Endothelial cell of umbilical vein (primary cell): ENCODE results near the gene CROCC2. TPM values are rescaled to one million over a fixed set of nuclear protein-coding genes. Genes with fewer than 3 reads are reported as not detected.
A peak's percentile ranks its signal among the peaks of the same experiment; 100 is the strongest.

Experiments
- BruUV-seq: library from RNA; stranded (reverse); fragments of 400-500 nt; replicated peaks from 2 replicates; lab custom pipeline; 2021; lab: Mats Ljungman, UMichigan
- CTCF ChIA-PET: fragments of 300-600, 350-600 bp; sonication (Branson Sonifier 250); formaldehyde crosslinking; loops from one replicate; lab custom pipeline; 2021; ENCODE audit warnings: antibody characterized with exemption, inconsistent platforms; lab: Charles Lee
- POLR2A ChIA-PET: fragments of 300-600, 350-600 bp; sonication (Branson Sonifier 250); formaldehyde crosslinking; loops from one replicate; lab custom pipeline; 2021; ENCODE audit warnings: antibody characterized with exemption, inconsistent platforms; lab: Charles Lee
- DNase-seq: peaks from one replicate; pipeline ENCODE4 v3.0.0-alpha.2; 2011; ENCODE audit warnings: low read depth, low spot score
- FAIRE-seq: peaks from 2 replicates; lab custom pipeline; 2011; peaks lifted over from hg19 to GRCh38; lab: Jason Lieb, UNC
- H2AFZ ChIP-seq: 2 replicates; pipeline ENCODE4 v1.6.0; 2012; ENCODE audit warnings: low read depth, low read length, control low read depth, inconsistent platforms
- H3K27ac ChIP-seq: 2 replicates; pipeline ENCODE4 v1.5.1; 2011; ENCODE audit warnings: low read depth, mild to moderate bottlenecking, control low read depth, low read length, moderate library complexity; ENCODE audit not compliant: insufficient read depth
- H3K27me3 ChIP-seq, 2 experiments: 2 replicates each; pipeline versions ENCODE4 v1.6.0 to v1.6.1; 2011; ENCODE audit warnings: low read length in 2 of 2, mixed read lengths in 1 of 2; ENCODE audit not compliant: control insufficient read depth in 2 of 2, insufficient read depth in 2 of 2
- H3K36me3 ChIP-seq, 2 experiments: 2 replicates in 1 of 2; 3 replicates in 1 of 2; pipeline ENCODE4 v1.5.1; 2011; ENCODE audit warnings: low read length in 2 of 2, mild to moderate bottlenecking in 1 of 2, moderate library complexity in 1 of 2; ENCODE audit not compliant: control insufficient read depth in 2 of 2, insufficient read depth in 2 of 2; ENCODE audit errors: extremely low read depth in 1 of 2
- H3K4me1 ChIP-seq: 3 replicates; pipeline ENCODE4 v1.5.1; 2011; ENCODE audit warnings: mild to moderate bottlenecking, low read length; ENCODE audit not compliant: control insufficient read depth, insufficient read depth; ENCODE audit errors: extremely low read depth
- H3K4me2 ChIP-seq: 2 replicates; pipeline ENCODE4 v1.6.1; 2011; ENCODE audit warnings: low read length, control low read depth, mixed read lengths; ENCODE audit not compliant: insufficient read depth
- H3K4me3 ChIP-seq, 3 experiments: fragments of 200-600 bp in 1 of 3; sonication (generic), shearing (Covaris generic) in 1 of 3; replicated peaks in 1 of 3; 2 replicates each; pipeline ENCODE4 v1.5.1; 2011 to 2016; ENCODE audit warnings: control low read depth in 3 of 3, low read length in 3 of 3, mild to moderate bottlenecking in 2 of 3, inconsistent platforms in 1 of 3, low read depth in 1 of 3, moderate library complexity in 1 of 3; ENCODE audit not compliant: insufficient read depth in 1 of 3
- H3K79me2 ChIP-seq: 2 replicates; pipeline ENCODE4 v1.6.0; 2012; ENCODE audit warnings: low read length, inconsistent platforms; ENCODE audit not compliant: control insufficient read depth, insufficient read depth
- H3K9ac ChIP-seq: replicated peaks from 2 replicates; pipeline ENCODE3; 2011; ENCODE audit warnings: low read length, control low read depth; ENCODE audit not compliant: insufficient read depth; ENCODE audit errors: extremely low read depth
- H3K9me1 ChIP-seq: replicated peaks from 3 replicates; pipeline ENCODE4 v1.6.0; 2011; ENCODE audit warnings: mild to moderate bottlenecking, low read length; ENCODE audit not compliant: control insufficient read depth, insufficient read depth; ENCODE audit errors: extremely low read depth
- H3K9me3 ChIP-seq: replicated peaks from 2 replicates; pipeline ENCODE4 v1.5.1; 2012; ENCODE audit warnings: low read length, inconsistent platforms; ENCODE audit not compliant: control insufficient read depth, insufficient read depth
- H4K20me1 ChIP-seq: replicated peaks from 2 replicates; pipeline ENCODE3; 2011; ENCODE audit warnings: mild to moderate bottlenecking, low read length; ENCODE audit not compliant: control insufficient read depth, insufficient read depth; ENCODE audit errors: extremely low read depth
- EZH2 ChIP-seq: IDR thresholded peaks from 2 replicates; pipeline ENCODE4 v1.6.1; 2012; ENCODE audit warnings: borderline replicate concordance, low read depth, mild to moderate bottlenecking, moderate library complexity, low read length, inconsistent platforms; ENCODE audit not compliant: severe bottlenecking
- FOS ChIP-seq: IDR thresholded peaks from 2 replicates; pipeline ENCODE4 v1.6.1; 2011; ENCODE audit warnings: mild to moderate bottlenecking, low read length, moderate library complexity, borderline replicate concordance; ENCODE audit not compliant: insufficient read depth
- MYC ChIP-seq: IDR thresholded peaks from one replicate; pipeline ENCODE4 v1.6.1; 2011; ENCODE audit warnings: mild to moderate bottlenecking, low read depth, low read length
- POLR2A ChIP-seq: IDR thresholded peaks from 2 replicates; pipeline ENCODE4 v1.6.1; 2012; ENCODE audit warnings: low read depth, mild to moderate bottlenecking, control low read depth, low read length
- POLR2AphosphoS5 ChIP-seq: IDR thresholded peaks from 2 replicates; pipeline ENCODE4 v1.6.1; 2012; ENCODE audit warnings: low read depth, mild to moderate bottlenecking, control low read depth, low read length, moderate library complexity; ENCODE audit not compliant: insufficient read depth
- dilution Hi-C: fragments of 300-500 bp; cut with MboI; formaldehyde crosslinking; loops from one replicate; pipeline ENCODE4 v1.15.0; 2019; ENCODE audit warnings: low sequenced_read_pairs; ENCODE audit not compliant: extremely low pct_ligation_motif_present
- intact Hi-C: fragments of 100-400 bp; cut with micrococcal nuclease; formaldehyde crosslinking; loops from one replicate; pipeline ENCODE4 v1.10.0; 2022
- polyA plus RNA-seq, 4 experiments: library from polyadenylated mRNA; depleted of rRNA in 3 of 4; stranded (reverse) in 3 of 4; unstranded in 1 of 4; fragments of >200 nt; gene quantifications; 2 replicates each; pipeline versions ENCODE4 v1.2.1 to v1.2.3, GENCODE V29; 2011 to 2012; ENCODE audit warnings: missing spikeins in 1 of 4
- total RNA-seq: library from RNA; stranded (reverse); gene quantifications from 2 replicates; pipeline ENCODE4 v1.2.3, GENCODE V29; 2021
- TF ChIP-seq, protein P1 (sequence below), 2 donors: IDR thresholded peaks; 1 replicate in 1 of 2; 2 replicates in 1 of 2; pipeline ENCODE4 v1.5.1; 2011; ENCODE audit warnings: low read length in 2 of 2, mild to moderate bottlenecking in 2 of 2, moderate library complexity in 2 of 2, control low read depth in 1 of 2, inconsistent platforms in 1 of 2, low read depth in 1 of 2; ENCODE audit not compliant: insufficient read depth in 1 of 2; ENCODE audit errors: extremely low read depth in 1 of 2

CROCC2 gene
- total and polyA plus RNA-seq, 2 donors (not counting 3 experiments of a cell fraction or from before 2014, with no cell fraction given): not detected

- Histone ChIP-seq H2AFZ (no peak overlapping the region), H3K9me3 (no peaks in the 10 kb centered on the region), H3K9ac (no peak overlapping the region), H3K4me2 (no peak overlapping the region), H4K20me1 (no peaks in the 10 kb centered on the region), H3K36me3 (no peaks in the 10 kb centered on the region), H3K27ac (no peak overlapping the region), H3K4me3 (peak overlapping the region in 1 of 3 experiments; percentile 6), H3K79me2 (peaks cover 4% of the 10 kb centered on the region), H3K9me1 (no peaks in the 10 kb centered on the region), H3K4me1 (peaks cover 12% of the 10 kb centered on the region), H3K27me3 (no peaks in the 10 kb centered on the region)
- FAIRE-seq (no peak), DNase-seq (no peak)
- ChIA-PET POLR2A (interaction anchor here (0.9 kb wide), 1 partner anchor 8 kb away, joined by 3 read pairs; no protein-coding TSS in a partner anchor), CTCF (interaction anchor here (2.4 kb wide), 1 partner anchor 10 kb away, joined by 13 read pairs; no protein-coding TSS in a partner anchor)
- intact Hi-C loops (loop anchor here (5.0 to 10.0 kb wide), 3 partner anchors 215 to 637 kb away; partner anchors contain the start of genes ATG4B, DUSP28, RNPEPL1 and THAP4), dilution Hi-C loops (no loop called here)
- TF ChIP-seq MYC (no peak), FOS (no peak), POLR2A (no peak), POLR2AphosphoS5 (no peak), EZH2 (no peak)
- TF ChIP-seq, protein P1, sequence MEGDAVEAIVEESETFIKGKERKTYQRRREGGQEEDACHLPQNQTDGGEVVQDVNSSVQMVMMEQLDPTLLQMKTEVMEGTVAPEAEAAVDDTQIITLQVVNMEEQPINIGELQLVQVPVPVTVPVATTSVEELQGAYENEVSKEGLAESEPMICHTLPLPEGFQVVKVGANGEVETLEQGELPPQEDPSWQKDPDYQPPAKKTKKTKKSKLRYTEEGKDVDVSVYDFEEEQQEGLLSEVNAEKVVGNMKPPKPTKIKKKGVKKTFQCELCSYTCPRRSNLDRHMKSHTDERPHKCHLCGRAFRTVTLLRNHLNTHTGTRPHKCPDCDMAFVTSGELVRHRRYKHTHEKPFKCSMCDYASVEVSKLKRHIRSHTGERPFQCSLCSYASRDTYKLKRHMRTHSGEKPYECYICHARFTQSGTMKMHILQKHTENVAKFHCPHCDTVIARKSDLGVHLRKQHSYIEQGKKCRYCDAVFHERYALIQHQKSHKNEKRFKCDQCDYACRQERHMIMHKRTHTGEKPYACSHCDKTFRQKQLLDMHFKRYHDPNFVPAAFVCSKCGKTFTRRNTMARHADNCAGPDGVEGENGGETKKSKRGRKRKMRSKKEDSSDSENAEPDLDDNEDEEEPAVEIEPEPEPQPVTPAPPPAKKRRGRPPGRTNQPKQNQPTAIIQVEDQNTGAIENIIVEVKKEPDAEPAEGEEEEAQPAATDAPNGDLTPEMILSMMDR (IDR thresholded peaks at IDR 0.05; ENCODE audit: extremely low read depth in 1 of 2, insufficient read depth in 1 of 2, low read depth in 1 of 2, low read length in 2 of 2): no peak
- BruUV-seq: TSS peak; percentile 15
Observed at GRCh38 chr2:240999873-241000541, 93.9 kb downstream of the CROCC2 start.
